Activated naive CD8-positive, alpha-beta T cell treated with anti-CD3 and anti-CD28 coated beads, Interleukin-2, amount 50 U/mL, for 24 hours (primary cell): Measurements from ENCODE around the gene SLC3A2.

ENCODE experiments used
- ATAC-seq: fragments of 150-1000 bp; cut with Tn5 transposase; one replicate; pipeline ENCODE4 v1.10.0; 2021
- DNase-seq: peaks from one replicate; pipeline ENCODE4 v3.0.0; 2021
- H3K27ac Mint-ChIP-seq: one replicate; pipeline ENCODE4 v1.8.0; 2021; ENCODE audit warnings: mild to moderate bottlenecking, mixed read lengths
- H3K27me3 Mint-ChIP-seq: one replicate; pipeline ENCODE4 v1.8.0; 2021; ENCODE audit warnings: mixed read lengths
- H3K36me3 Mint-ChIP-seq: one replicate; pipeline ENCODE4 v1.8.0; 2021; ENCODE audit warnings: low read depth, mixed read lengths
- H3K4me1 Mint-ChIP-seq: one replicate; pipeline ENCODE4 v1.8.0; 2021; ENCODE audit warnings: mixed read lengths
- H3K4me3 Mint-ChIP-seq: one replicate; pipeline ENCODE4 v1.8.0; 2021; ENCODE audit warnings: mild to moderate bottlenecking, moderate library complexity, mixed read lengths
- H3K9me3 Mint-ChIP-seq: one replicate; pipeline ENCODE4 v1.8.0; 2021; ENCODE audit warnings: mixed read lengths

Gene SLC3A2

GRCh38 chr11:62921573-62922188, 41.0 kb downstream of the SLC3A2 start:
- ATAC-seq (no peak), DNase-seq (no peak)
- H3K36me3 Mint-ChIP-seq, result no peaks in the 10 kb centered on the region
- H3K27me3 Mint-ChIP-seq, result peaks cover 43% of the 10 kb centered on the region
- H3K4me1 Mint-ChIP-seq, result peaks cover 26% of the 10 kb centered on the region
- no peak overlapping the region for H3K4me3 Mint-ChIP-seq
- H3K27ac Mint-ChIP-seq, result no peak overlapping the region
- H3K9me3 Mint-ChIP-seq, result no peaks in the 10 kb centered on the region

- DNase-seq (no peak), ATAC-seq (no peak)
- Mint-ChIP-seq H3K4me3 (no peak overlapping the region), H3K36me3 (no peaks in the 10 kb centered on the region), H3K9me3 (no peaks in the 10 kb centered on the region), H3K4me1 (peaks cover 26% of the 10 kb centered on the region), H3K27me3 (peaks cover 46% of the 10 kb centered on the region), H3K27ac (no peak overlapping the region)
Observed at GRCh38 chr11:62922189-62922589, 41.5 kb downstream of the SLC3A2 start.

GRCh38 chr11:62922653-62923431, 42.1 kb downstream of the SLC3A2 start:
- H3K27me3 Mint-ChIP-seq, result peaks cover 52% of the 10 kb centered on the region
- no peak overlapping the region for H3K27ac Mint-ChIP-seq
- no peaks in the 10 kb centered on the region for H3K36me3 Mint-ChIP-seq
- ATAC-seq (peak; percentile 26), DNase-seq (peak; percentile 63)
- no peaks in the 10 kb centered on the region for H3K9me3 Mint-ChIP-seq
- H3K4me1 Mint-ChIP-seq, result peaks cover 26% of the 10 kb centered on the region
- no peak overlapping the region for H3K4me3 Mint-ChIP-seq

GRCh38 chr11:62923601-62924411, 43.1 kb downstream of the SLC3A2 start:
- ATAC-seq (no peak), DNase-seq (peak; percentile 28)
- peaks cover 61% of the 10 kb centered on the region for H3K27me3 Mint-ChIP-seq
- H3K36me3 Mint-ChIP-seq, result no peaks in the 10 kb centered on the region
- H3K4me3 Mint-ChIP-seq, result peak overlapping the region; percentile 55
- no peaks in the 10 kb centered on the region for H3K9me3 Mint-ChIP-seq
- peaks cover 26% of the 10 kb centered on the region for H3K4me1 Mint-ChIP-seq
- H3K27ac Mint-ChIP-seq, result no peak overlapping the region

GRCh38 chr11:62925308-62925707, 44.6 kb downstream of the SLC3A2 start:
- H3K4me1 Mint-ChIP-seq, result peaks cover 26% of the 10 kb centered on the region
- H3K4me3 Mint-ChIP-seq, result peak overlapping the region; percentile 32
- no peak for DNase-seq
- no peaks in the 10 kb centered on the region for H3K36me3 Mint-ChIP-seq
- H3K9me3 Mint-ChIP-seq, result no peaks in the 10 kb centered on the region
- no peak overlapping the region for H3K27ac Mint-ChIP-seq
- peaks cover 70% of the 10 kb centered on the region for H3K27me3 Mint-ChIP-seq
- ATAC-seq, result no peak

GRCh38 chr11:62925745-62926679, 45.3 kb downstream of the SLC3A2 start:
- Mint-ChIP-seq H3K4me1 (peaks cover 26% of the 10 kb centered on the region), H3K4me3 (peak overlapping the region; percentile 32), H3K27ac (no peak overlapping the region), H3K9me3 (no peaks in the 10 kb centered on the region), H3K36me3 (no peaks in the 10 kb centered on the region), H3K27me3 (peaks cover 72% of the 10 kb centered on the region)
- no peak for ATAC-seq
- DNase-seq, result no peak

GRCh38 chr11:62926680-62927455, 46.2 kb downstream of the SLC3A2 start:
- Mint-ChIP-seq H3K4me3 (no peak overlapping the region), H3K9me3 (no peaks in the 10 kb centered on the region), H3K27ac (no peak overlapping the region)

GRCh38 chr11:62928011-62928410, 47.3 kb downstream of the SLC3A2 start:
- Mint-ChIP-seq H3K36me3 (no peaks in the 10 kb centered on the region), H3K4me3 (no peak overlapping the region), H3K27ac (no peak overlapping the region), H3K9me3 (no peaks in the 10 kb centered on the region), H3K27me3 (peaks cover 71% of the 10 kb centered on the region), H3K4me1 (peaks cover 20% of the 10 kb centered on the region)
- ATAC-seq (no peak), DNase-seq (no peak)

More at GRCh38 chr11:62926680-62927455, 46.2 kb downstream of the SLC3A2 start:
- DNase-seq (no peak), ATAC-seq (no peak)
- Mint-ChIP-seq H3K36me3 (no peaks in the 10 kb centered on the region), H3K4me1 (peaks cover 26% of the 10 kb centered on the region), H3K27me3 (peaks cover 77% of the 10 kb centered on the region)

GRCh38 chr11:62930157-62930556, 49.5 kb downstream of the SLC3A2 start:
- ATAC-seq, result no peak
- H3K36me3 Mint-ChIP-seq, result no peaks in the 10 kb centered on the region
- DNase-seq, result no peak
- no peak overlapping the region for H3K4me3 Mint-ChIP-seq
- peaks cover 58% of the 10 kb centered on the region for H3K27me3 Mint-ChIP-seq
- no peak overlapping the region for H3K27ac Mint-ChIP-seq
- peaks cover 12% of the 10 kb centered on the region for H3K4me1 Mint-ChIP-seq
- H3K9me3 Mint-ChIP-seq, result no peaks in the 10 kb centered on the region

GRCh38 chr11:62930666-62931065, 50.0 kb downstream of the SLC3A2 start:
- no peaks in the 10 kb centered on the region for H3K36me3 Mint-ChIP-seq
- H3K27me3 Mint-ChIP-seq, result peaks cover 53% of the 10 kb centered on the region
- ATAC-seq, result no peak
- H3K9me3 Mint-ChIP-seq, result no peaks in the 10 kb centered on the region
- H3K4me3 Mint-ChIP-seq, result no peak overlapping the region
- no peak for DNase-seq
- no peak overlapping the region for H3K27ac Mint-ChIP-seq
- H3K4me1 Mint-ChIP-seq, result peaks cover 7% of the 10 kb centered on the region

- no peak for ATAC-seq
- H3K36me3 Mint-ChIP-seq, result no peaks in the 10 kb centered on the region
- H3K27me3 Mint-ChIP-seq, result peaks cover 46% of the 10 kb centered on the region
- DNase-seq, result no peak
- no peaks in the 10 kb centered on the region for H3K4me1 Mint-ChIP-seq
- no peak overlapping the region for H3K4me3 Mint-ChIP-seq
- no peak overlapping the region for H3K27ac Mint-ChIP-seq
- no peaks in the 10 kb centered on the region for H3K9me3 Mint-ChIP-seq
Observed at GRCh38 chr11:62931499-62932278, 51.0 kb downstream of the SLC3A2 start.

- Mint-ChIP-seq H3K4me3 (no peak overlapping the region), H3K27me3 (peaks cover 32% of the 10 kb centered on the region), H3K27ac (no peak overlapping the region), H3K36me3 (no peaks in the 10 kb centered on the region), H3K4me1 (peaks cover 4% of the 10 kb centered on the region), H3K9me3 (peaks cover 8% of the 10 kb centered on the region)
- ATAC-seq (no peak), DNase-seq (no peak)
Observed at GRCh38 chr11:62933285-62933684, 52.6 kb downstream of the SLC3A2 start.
